RPMI8226 (cell line): ENCODE measurements around the gene CLCN6.
A peak's percentile ranks its signal among the peaks of the same experiment; 100 is the strongest.

ENCODE experiments used
- DNase-seq: peaks from one replicate; pipeline ENCODE4 v3.0.0-alpha.2; 2015

Gene CLCN6

GRCh38 chr1:11805422-11806306 lies at the start of gene CLCN6, which contains the start of gene MTHFR:
Gene CLCN6, plus strand, starts transcription at chr1:11806191. Its CDS starts 72 bp downstream, at chr1:11806263.
Gene MTHFR, minus strand, starts transcription at chr1:11805964. Its CDS starts 2,848 bp downstream, at chr1:11803116.
- peak; percentile 100 for DNase-seq

DNA sequence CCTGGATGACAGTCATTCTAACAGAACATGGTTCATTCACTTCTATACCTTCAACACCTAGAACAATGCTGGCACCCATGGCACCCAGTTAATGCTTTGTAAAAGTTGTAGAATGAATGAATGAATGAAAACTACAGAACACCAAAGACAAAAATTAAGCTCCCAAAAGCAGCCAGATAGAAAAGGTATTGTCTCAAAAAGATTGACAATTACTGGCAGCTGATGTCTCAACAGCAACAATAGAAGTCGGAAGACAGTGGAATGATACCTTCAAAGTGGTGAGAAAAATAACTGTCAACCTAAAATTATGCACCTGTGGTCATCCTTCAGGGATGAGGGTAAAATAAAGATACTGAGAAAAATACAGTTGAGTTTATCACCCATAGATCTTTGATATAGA lies 48.9 kb upstream of the CLCN6 start:
- DNase-seq: no peak

DNA sequence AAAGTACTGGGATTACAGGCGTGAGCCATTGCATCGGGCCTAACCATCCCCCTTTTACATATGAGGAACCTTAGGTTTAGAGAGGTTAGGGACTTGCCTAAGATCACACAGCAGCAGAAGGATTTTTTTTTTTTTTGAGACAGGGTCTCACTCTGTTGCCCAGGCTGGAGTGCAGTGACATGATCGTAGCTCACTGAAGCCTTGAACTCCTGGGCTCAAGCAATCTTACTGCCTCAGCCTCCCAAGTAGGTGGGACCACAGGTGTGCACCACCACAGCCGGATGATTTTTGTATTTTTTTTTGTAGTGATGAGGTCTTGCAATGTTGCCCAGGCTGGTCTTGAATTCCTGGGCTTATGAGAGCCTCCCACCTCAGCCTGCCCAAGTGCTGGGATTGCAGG lies 46.2 kb upstream of the CLCN6 start:
- DNase-seq: no peak

GRCh38 chr1:11761285-11761684 lies 44.7 kb upstream of the CLCN6 start:
- DNase-seq: no peak

GRCh38 chr1:11761988-11762406 lies 44.0 kb upstream of the CLCN6 start, which contains the start of gene C1orf167:
Gene C1orf167, plus strand, starts transcription at chr1:11762193. Its CDS starts 2,208 bp downstream, at chr1:11764401.
- DNase-seq: peak; percentile 72

DNA sequence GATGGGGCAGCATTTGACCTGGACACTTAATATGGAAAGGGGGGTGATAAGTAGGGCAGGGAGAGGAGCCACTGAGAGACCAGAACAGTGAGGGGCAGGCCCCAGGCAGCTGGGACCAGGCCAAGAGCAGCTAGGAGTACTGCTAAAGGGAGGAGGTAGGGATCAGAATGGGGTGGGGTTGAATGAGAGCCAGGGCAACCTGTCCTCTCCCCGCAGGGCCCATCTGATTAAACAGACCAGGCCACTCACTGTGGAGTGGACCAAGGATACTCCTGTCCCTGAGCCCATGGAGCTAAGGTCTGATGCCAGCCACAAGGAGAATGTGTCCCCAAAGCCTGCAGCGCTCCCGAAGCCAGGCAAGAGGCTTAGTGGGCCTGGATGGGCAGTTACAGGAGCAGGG lies 41.9 kb upstream of the CLCN6 start:
- DNase-seq: no peak

DNA sequence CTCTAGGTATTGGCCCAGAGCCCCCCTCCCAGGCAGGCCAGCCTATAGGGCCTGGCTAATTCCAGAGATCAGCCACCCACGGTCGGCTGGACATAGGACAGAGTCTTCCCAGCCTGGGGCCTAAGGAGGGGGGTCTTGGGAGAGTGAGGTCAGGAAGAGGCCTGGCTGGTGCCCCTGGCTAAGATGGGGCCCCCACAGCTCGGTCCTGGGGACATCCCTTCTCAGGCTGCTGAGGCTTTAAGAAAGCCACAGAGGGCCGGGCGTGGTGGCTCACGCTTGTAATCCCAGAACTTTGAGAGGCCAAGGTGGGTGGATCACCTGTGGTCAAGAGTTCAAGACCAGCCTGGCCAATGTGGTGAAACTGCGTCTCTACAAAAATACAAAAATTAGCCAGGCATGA lies 41.5 kb upstream of the CLCN6 start:
- DNase-seq: no peak

- no peak for DNase-seq
Measured at GRCh38 chr1:11765661-11766428, 40.1 kb upstream of the CLCN6 start.

- no peak for DNase-seq
Measured at GRCh38 chr1:11766429-11766776, 39.6 kb upstream of the CLCN6 start.

GRCh38 chr1:11767922-11768704 lies 37.9 kb upstream of the CLCN6 start:
- DNase-seq: no peak

DNA sequence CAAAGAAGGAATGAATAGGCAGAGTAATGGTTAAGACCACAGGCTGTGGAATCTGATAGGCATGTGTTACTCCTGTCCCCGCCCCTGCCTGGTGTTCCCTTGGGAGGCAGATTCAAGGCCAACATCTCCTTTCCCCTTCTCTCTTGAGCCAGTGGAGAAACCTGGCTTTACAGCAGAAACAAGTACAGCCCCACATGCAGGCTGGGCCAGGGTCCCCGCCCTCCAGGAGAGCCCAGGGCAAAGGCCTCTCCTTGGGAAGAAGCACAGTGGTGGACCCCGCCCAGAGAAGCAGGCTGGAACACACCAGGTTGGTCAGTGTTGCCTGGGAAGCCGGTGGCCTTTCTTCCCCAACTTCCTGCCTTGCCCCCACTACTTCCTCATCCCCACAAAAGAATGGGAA lies 37.2 kb upstream of the CLCN6 start:
- DNase-seq: no peak

GRCh38 chr1:11769274-11769673 lies 36.7 kb upstream of the CLCN6 start:
- DNase-seq: no peak

DNA sequence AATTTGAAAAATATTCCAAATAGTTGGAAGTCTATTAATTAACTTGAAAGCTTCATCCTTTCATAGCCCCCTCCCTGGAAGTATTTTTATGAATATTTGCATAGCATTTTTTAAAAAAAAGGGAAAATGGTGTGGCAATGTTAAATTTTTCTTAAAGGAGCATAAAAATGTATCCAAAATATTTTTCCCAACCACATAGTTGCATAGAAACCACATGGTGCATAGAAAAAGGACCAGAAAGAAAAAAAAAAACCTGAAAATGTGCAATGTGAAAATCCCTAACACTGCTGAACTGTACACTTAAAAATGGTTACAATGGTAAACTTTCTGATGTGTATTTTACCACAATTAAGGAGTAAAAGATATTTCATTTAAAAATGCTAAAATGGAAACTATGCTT lies 36.0 kb upstream of the CLCN6 start:
- no peak for DNase-seq

DNA sequence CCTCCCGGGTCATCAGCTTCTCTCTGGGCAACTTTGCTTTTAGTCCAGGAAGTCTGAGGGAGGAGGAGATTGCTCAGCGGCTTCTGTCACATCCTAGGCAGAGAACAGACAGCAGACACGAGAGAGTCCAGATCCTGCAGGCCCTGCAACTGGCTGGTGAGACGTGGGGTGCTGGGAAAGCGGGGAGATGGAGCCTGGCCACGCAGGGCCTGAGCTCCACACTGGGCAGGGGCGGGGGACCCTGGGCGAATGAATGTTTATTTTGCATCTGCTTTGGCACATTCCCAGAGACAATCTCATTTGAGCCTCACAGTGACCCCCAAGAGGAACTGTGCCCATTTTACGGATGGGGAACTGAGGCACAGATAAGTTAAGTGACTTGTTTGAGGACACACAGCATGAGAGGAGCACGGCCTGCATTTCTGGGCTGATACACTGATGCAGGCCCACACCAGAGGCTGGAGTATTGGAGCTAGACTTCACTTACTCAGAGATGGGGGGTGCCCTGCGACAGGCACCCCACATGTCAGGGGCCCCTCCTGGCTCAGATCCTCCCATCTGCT lies 34.4 kb upstream of the CLCN6 start:
- DNase-seq: no peak

DNA sequence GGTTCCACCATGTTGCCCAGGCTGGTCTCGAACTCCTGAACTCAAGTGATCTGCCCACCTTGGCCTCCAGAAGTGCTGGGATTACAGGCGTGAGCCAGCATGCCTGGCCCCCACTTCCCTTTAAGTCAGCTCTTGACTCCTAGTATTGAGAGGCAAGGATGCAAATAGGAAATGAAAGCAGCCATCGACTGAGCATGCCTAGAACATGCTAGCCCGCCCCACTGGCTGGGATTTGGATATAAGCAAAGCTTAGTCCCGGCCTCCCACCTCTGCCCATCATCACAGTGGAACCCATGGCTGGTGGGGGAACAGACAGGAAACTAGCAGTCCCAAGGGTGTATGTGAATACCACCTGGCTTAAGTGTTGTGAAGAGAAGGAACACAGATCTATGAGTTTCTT lies 33.5 kb upstream of the CLCN6 start:
- no peak for DNase-seq

GRCh38 chr1:11774753-11775152 lies 31.2 kb upstream of the CLCN6 start:
- no peak for DNase-seq

GRCh38 chr1:11777658-11778322 lies 28.2 kb upstream of the CLCN6 start:
- no peak for DNase-seq

- DNase-seq: no peak
Measured at GRCh38 chr1:11778336-11778735, 27.7 kb upstream of the CLCN6 start.

DNA sequence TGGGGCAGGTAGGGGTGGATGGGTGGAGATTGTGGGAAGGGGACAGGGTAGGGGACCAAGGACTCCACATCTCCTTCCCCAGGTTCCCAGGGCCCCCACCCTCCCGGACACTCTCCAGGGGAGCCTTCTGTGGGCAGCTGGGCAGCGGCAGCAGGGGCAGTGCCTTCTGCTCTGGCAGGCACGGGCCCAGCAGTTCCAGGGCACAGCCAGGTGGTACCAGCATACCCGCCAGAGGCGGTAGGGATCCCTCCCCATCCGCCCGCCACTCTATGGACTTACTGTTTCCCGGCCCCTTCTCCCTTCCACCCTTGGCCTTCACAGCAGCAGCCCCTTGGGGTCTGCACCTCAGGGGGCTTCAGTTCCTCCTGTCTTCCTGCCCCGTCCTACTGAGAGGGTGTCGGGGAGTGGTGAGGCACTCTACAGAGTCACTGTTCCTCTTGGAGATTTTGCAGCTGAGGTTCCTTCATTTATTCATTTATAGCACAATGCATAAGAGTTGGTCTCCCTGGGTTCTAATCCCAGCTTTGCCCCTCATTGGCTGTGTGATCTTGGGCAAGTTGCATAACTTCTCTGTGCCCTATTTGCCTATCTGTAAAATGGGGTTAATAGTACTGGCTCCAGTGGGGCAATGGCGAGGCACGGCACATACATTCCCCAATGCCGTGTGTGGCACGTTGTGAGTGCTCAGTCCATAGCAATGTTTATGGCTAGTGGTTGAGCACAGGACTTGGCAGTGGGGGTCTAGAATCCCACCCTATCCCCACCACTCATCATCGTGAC lies 27.0 kb upstream of the CLCN6 start:
- no peak for DNase-seq

- DNase-seq: no peak
Measured at GRCh38 chr1:11779715-11780379, 26.1 kb upstream of the CLCN6 start.
